ENCODE results near the gene GRK3.

Gene GRK3

DNA sequence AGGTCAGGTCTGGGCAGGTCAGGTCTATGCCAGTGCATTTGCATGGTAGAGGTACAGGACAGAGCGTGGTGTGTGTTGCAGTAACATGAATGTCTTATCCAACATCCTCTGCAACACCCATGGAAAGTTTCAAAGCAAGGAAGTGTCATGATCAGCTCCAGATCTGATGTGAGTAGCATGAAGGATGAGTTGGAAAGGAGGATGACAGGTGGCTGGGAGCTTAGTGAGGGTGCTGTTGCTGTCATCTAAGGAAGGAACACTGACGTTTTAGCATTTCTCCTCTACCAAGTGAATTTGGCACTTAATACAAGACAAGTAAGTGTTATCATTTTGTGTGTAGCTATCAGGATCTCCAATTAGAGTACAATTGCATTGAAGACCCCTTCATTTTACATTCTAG, 65.1 kb downstream of the GRK3 start:
- no peak for DNase-seq

DNA sequence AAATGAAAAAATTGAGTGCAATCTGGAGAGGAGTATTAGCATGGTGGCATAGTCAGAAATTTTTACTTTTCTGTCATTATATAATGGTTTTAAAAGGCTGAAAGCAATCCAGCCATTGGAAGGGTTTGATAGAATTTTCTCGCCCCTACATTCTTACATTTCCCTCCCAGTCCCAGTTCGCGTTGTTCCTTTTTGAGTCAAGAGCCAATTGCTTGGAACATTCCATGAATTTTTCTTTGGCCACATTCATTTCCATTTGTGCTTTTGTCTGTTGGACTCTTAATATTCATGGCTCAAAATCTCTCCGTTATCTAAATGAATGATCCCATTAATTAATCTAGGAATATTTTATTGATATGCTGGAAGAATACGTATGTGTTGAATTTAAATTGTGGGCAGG, 66.0 kb downstream of the GRK3 start:
- no peak for DNase-seq

DNA sequence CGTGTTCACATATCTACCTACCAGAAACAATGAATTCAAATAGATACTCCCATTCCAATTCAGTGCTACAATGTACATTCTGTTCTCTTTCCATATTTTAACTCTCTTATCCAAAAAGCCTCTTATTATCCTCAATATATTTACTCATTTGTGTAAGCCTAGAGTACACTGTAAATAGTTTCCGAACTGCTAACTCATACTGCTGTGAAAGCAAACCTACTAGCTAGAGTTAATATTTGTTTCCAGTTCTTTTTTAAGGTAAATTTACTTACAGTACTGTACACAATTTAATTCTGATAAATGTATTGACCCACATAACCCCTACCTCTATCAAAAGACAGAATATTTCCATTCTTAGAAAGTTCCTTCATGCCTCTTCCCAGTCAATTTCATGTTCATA, 71.8 kb downstream of the GRK3 start:
- DNase-seq, result no peak

DNA sequence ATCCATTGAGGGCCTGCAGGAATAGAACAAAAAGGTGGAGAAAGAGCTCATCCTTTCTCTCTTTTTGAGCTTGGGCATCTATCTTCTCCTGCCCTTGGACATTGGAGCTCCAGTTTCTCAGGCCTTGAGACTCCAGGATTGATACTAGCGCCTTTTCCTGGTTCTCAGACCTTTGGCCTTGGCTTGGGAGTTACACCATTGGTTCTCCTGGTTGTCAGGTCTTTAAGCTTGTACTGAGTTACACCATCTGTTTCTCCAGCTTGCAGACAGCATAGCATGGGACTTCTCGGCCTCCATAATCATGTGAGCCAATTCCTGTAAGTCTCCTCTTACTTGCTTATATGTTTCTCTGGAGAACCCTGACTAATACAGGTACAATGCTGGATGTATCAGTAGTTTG, 72.6 kb downstream of the GRK3 start:
- DNase-seq, result no peak

DNA sequence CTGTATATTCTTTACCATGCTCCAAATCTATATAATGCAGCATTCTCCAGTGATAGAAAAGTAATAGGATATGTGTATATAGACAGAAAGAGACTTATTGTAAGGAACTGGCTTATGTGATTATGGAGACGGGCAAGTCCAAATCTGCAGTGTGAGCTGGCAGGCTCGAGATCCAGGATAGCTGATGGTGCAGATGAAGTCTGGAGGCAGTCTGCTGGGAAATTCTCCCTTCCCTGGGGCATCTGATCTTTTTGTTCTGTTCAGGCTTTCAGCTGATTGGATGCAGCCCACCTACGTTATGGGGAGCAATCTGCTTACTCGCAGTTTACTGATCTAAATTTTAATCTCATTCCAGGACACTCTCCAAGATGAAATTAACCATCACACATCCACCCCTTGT, 73.2 kb downstream of the GRK3 start:
- DNase-seq, result no peak

DNA sequence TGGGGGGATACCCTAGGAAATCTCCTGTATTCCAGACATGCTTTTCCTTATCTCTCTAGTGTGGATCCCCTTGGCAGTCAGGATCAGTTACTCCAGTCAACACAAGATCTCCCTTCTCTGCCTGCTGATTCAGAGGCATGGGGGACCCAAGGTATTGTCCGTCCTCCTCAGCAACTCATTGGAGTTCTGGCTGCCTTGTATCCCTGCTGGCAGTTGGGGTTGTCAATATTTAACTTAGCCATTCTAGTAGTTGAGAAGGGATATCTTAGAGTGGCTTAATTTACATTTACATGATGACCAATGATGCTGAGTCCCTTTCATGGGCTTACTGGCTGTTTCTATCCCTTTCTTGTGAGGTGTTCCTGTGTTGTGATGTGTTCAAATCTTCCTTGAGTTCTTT, 74.2 kb downstream of the GRK3 start:
- DNase-seq, result no peak

DNA sequence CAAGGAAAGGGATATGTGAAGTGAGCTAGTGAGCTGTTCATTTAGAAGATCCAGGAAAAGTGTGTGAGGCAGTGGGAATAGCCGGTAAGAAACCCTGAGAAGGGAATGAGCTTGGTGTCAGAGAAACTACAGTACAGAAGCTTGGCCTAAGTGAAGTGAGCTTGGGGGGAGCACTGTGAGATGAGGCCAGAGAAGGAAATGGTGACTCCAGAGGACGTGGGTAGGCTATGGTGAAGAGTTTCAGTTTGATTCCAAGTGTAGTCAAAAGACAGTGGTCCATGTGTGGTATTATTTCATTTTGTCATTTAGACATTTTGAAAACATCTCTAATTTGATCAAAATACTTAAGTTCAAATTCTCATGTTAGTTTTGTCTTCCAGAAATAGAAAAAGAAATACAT, 77.2 kb downstream of the GRK3 start:
- no peak for DNase-seq

DNA sequence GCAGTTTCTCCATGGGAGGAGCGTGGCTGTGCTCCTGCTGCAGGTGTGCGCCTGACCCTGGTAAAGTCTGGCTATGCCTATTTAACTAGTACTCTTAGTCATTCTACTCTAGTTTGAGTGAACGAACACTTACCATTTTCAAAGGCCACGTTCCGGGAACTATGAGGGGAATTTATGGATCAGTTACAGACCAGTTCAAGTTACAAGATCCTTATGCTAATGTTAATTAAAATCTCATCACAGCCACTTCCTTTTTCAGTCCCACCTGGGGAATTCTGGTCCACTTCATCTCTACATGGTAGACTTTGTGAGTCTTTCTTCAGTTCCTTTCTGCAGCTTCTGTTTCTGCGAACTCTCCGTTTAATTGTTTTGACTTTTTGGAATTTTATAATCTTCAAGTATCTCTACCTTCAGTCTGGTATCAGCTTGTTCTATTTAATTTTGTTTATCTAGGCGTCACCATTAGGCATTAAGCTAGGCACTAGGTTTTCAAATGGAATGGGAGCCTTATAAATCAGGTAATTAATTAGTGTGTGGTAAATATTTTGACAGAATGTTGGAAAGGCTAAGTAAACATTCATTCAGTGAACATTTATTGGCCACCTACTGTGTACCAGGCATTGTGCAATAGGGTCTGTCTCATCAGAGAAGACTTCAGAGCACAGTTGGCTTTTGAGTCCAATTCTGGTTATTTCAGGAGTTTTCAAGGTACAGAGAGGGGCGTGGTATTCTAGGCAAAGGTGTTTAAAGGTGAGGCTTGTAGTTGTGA, 78.9 kb downstream of the GRK3 start:
- no peak for DNase-seq

DNA sequence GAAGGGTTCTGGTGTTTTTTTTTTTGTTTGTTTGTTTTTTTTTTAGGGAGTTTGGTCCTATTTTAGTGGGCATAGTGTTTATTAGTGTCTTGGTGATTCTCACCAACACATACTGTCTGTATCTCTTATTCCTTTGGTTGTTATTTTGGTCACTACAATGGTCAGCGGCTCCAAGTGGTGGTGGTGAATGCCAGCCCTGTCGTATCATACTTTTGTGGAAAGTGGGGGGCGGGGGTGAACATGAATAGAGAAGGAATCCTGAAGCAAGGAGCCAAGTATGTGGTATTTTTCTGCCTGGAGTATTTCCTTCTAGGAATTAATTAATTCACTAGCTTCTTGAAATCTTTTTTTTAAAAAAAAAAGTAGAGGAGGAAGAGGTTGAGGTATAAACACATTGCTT, 79.6 kb downstream of the GRK3 start:
- no peak for DNase-seq

DNA sequence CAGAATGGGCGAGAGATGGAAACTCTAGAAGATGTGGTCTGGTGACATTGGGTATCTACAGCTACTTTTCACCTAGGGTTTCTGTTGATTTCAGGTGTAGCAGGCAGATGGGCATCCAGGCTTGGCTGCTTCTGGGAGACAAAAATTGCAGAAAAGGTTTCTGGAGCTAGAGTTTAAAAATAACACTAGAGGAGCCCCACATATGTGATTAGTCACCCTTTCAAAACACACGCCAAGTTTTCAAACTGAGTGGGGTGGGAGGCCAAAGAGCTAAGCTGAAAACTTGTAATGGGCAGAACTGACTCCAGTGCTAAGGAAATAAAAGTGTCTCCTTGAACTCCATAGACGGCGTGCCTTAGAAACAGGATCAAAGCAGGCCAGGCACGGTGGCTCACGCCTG, 80.8 kb downstream of the GRK3 start:
- no peak for DNase-seq

DNA sequence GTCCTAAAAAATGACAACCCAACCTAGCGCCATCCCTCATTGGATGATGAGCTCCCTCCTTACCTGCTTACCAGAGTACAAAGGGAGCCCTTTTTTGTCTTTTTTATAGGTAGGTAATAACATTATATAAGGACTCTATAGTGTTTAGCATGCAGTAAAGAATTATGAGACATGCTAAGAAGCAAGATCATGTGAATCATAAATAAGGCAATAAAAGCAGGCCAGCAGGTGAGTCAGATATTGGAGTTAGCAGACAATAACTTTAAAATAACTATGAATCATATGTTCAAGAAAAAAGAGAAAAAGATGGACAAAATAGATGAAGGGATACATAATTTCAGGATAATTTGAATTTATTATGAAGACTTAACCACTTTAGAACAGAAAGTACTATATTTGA, 81.5 kb downstream of the GRK3 start:
- no peak for DNase-seq

DNA sequence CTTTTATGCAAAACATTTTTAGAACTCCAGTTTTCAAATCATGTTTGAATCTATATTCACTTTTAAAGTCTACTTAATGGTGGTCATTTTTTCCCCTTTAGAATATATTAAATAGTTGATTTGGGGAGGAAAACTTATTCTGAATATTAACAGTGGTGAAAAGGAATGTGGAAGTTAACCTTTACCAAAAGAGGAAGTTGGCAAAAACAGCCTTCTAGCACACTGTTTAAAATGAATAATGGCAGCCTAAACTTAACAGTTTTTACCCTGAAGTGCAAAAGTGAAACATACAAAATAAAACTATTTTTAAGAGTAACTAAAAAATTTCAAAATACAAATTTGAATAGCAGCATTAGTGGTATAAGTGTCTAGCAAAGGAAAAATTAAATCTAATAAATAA, 86.4 kb downstream of the GRK3 start:
- no peak for DNase-seq

DNA sequence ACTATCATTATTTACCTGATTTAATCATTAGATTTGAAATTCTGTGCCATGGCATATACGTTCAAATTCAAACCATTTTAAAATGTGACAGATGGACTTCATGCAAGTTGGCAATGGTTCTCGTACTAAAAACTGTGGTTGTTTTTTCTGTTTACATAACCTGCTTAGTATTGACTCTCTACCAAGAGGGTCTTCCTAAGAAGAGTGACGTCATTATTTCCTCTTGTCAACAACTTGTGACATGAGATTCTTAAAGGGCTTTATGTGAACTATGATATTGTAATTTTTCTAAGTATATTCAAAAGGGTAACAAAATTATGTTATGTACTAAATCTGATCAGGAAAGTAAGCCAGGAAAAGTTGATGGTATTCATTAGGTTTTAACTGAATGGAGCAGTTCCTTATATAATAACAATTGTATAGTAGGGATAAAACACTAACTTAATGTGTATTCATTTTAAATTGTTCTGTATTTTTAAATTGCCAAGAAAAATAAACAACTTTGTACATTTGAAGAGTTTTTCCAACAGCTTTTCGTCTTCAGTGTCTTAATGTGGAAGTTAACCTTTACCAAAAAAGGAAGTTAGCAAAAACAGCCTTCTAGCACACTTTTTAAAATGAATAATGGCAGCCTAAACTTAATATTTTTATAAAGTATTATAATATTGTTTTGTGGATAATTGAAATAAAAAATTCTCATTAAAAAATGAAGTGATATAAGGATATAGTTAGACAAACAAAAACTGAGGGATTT, 87.0 kb downstream of the GRK3 start:
- DNase-seq, result no peak

DNA sequence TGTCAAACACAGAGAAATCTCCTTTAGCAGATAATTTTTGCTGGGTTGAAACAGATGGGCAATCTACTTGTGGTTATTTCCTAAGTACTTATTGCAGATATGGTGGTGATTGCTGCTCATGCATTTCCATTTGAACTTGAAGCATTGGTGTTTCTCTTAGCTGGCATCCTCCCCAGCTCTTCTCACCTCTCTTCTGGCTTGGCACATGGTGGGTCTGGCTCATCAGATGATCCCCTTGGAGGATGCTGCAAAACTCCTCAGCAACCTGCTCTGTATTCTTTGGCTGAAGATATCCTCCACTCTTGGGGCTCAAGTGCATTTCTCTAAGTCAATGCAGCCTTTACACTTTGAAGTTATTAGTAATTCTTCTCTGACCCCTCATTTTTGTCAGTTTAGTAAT, 90.2 kb downstream of the GRK3 start:
- DNase-seq, result no peak

DNA sequence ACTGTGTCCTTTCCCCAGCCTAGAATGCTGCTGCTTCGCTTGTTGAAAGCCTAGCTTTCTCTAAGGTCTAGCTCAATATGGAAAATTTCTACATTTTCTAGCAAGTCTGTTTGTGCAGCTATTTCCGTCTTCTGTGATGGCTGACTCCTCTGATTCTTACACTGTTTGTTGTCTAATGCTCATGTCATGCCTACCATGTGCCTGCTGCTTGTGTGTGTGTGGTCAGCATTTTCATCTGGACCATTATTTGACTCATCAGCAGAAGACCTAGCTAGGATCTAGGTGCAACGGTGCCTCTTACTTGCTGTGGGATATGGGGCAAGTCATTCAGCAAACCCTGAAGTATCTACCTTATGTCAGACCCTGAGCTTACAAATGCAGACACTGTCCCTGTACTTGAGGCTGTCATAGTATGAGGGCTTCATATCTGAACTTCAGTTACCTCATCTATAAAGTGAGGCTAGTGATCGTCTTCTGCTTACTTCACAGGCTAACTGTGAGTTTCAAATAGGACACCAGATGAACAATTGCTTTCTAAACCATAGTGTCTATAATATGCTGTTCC, 91.0 kb downstream of the GRK3 start:
- no peak for DNase-seq

DNA sequence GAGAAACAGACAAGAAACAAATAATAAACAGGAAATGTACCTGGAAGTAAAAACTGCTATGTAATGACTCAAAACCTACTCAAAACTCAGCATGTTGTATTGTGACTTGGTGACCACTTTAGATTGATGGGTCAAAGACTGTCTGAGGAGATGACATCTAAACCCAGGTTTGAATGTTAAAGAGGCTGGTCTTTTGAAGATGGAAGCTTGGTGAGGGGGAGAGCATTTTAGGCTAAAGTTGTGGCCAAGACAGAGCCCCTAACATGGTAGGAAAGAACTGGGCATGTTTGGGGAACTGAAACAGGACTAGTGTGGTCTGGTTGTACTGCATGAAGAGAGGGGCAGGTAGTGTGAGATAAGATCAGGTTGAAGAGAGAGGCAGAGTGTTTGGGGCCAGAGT, 92.2 kb downstream of the GRK3 start:
- no peak for DNase-seq

DNA sequence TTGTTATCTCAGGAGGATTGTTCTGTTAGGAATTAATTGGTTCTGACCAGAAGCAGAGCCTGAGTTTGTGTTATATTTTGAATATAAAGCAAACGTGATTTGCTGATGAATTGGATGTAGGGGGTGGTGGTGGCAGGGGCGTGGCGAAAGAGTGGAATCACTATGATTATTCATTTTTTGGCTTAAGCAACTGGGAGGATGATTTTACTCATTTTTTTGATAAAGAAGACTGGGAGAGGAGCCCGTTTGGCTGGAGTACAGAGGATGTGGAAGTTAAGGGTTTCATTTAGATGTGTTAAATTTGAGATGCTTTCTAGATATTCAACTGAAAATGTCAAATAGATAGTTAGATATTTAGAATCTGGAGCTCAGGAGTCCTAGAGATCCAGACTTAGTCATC, 94.2 kb downstream of the GRK3 start:
- DNase-seq, result no peak

DNA sequence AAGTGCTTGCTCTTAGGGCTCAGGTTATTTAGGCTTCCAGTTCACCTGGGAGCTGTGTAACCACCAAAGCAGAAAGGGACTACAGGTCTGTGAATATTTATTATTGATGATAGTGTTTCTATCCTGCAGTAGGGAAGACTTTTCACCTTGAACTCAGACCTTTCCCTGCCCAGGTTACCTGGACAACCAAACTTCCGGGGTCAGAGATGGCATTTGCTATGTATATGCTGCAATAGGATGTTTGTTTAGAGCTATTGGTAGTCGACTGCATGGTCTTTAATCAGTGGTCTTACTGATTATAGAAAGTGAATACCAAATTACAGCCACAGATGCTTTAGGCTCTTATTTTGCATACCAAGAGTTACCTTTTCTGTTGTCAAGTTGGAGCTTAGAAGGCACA, 94.9 kb downstream of the GRK3 start:
- DNase-seq, result no peak

DNA sequence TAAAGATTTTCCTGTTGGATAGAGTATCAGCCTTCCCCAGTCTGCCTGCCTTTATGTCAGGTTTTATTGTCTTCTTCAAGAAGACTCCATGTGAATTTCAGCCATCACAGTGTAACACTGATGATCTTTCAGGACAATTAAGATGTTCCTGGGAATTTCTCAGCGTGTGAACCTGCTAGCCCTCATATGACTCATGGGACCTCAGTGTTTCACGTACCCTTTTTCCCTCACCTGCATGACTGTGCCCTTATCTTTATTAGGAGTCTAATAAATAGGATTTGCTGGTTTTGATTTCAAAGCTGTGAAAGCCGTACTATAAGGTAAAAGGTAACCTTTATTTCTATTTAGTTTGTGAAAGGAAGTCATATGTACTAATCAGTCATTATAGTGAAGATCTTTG, 95.9 kb downstream of the GRK3 start:
- no peak for DNase-seq

DNA sequence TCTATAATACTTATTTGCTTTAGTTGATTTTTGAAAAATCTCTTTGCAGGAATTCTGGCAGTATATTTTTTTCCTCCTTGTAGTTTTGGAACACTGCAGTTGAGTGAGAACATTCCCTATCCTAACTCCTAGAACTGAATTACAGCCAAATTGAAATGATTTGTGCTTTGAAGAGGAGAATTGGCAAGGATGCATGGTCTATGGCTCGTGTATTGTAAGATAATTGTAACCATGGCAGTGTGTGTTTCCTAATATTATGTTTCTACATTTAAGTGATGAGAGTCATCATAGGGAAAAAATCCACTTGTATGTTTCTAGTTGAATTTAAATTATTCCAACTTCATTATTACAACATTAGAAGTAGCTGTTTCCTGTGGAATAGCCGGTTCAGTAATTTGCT, 96.6 kb downstream of the GRK3 start:
- no peak for DNase-seq

DNA sequence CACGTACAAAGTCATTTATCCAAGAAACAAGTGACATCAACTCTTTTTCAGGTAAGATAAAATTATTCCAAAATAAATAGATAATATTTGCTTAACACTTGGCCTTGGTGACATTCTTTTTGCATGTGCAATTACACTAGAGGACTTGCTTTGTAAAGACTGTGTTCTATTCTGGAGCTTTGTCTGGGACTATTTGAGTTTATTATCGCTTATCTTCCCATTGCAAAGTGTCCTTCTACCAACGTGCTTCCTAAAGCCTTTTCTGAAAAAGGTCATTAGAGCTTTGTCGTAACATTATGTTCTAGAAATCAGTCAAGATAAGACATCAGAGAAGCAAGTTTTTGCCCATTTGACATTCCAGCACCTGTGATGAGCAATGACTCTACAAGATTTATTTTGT, 99.2 kb downstream of the GRK3 start:
- DNase-seq, result no peak

DNA sequence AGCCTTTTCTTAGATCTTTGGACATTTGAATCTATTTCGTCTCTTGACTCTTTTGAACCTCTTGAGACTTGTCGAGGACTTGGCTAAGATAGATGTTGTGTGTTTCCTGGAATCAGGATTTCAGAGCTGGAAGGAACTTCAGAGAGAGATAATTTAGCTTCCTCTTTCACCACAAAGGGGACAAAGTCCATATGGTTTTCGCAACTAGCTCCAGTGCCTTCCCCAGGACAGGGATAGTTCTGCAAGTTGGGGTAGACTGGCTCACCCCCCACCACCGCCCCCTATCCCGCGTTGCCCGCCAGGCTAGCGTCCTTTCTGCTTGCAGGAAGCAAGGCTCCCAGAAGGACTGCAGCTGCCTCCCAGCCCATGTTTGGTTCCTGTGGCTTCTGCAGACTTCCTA, 101.8 kb downstream of the GRK3 start:
- no peak for DNase-seq

DNA sequence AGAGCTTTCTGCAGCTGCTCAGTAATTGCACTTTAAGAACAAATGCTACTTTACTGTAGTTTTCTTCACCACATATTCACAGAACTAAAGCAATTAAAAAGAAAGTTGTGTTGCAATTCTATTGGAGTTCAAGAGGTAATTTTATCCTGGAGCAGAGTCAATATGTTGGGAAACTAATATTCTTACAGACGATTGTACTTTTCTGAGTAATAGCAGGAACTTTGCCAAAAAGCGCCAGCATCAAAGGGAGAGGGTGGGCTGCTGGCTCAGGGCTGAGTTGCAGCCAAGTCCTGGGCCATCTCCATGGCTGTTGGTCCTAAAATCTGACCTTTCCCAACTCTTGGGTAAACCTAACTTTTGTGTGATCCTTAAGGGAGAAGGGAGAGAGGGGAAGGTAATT, 104.0 kb downstream of the GRK3 start:
- DNase-seq, result no peak

DNA sequence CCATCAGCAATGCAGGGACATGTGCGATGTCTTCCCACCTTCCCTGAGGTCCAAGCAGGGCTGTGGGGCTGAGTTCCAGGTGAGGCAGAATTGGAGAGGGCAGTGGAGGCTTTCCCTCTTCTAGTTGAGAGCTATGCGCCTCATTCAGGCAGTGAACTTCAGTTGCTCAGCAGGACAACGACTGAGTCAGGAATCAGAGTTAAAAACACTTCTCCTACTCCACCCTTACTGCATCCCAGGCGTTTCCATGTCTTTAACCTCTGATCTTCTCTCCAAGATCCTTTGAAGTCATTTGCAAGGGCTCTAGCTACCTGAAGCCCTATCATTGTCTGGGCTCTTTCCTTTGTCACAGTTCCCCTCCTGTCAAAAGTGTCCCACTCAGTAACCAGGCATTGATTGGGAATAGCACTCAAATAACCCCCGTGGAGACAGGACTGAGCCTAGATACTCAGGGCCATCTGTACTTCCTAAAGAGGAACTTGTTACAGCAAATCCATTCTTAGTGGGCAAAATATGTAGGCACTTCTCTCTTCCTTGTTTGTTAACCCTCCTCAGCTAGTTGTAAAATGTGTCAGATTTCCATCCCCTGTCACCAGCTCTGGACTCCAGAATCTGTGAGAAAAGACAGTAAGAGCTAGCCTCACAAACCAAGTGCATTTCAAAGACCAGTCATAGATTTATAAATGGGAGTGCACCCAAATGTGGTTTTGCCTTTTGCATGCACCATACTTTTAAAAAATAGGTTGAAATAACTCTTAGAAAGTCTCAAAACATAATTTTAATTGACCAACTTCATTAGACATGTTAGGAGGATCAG, 105.0 kb downstream of the GRK3 start:
- DNase-seq, result no peak

Measured in activated naive CD4-positive, alpha-beta T cell treated with Interleukin-2 at 50 U/mL for 16 hours (primary cell).